Measurements from ENCODE around the gene UGT2A3. TPM values are rescaled to one million over a fixed set of nuclear protein-coding genes. Genes with fewer than 3 reads are reported as not detected.

UGT2A3 gene
- total RNA-seq: not detected in 2 replicates

GRCh38 chr4:68951078-68951805 lies at the start of gene UGT2A3:
TSS of gene UGT2A3 (minus strand) at chr4:68951804. CDS start at chr4:68951760, 44 bp downstream.

Small RNA genes lying within 50 kb of the gene (small RNA-seq; reads per million reads assigned to genes)
- gene AC021146.3 (not detected), gene AC021146.6 (not detected)

Other genes starting within 250 kb of the UGT2A3 start
- not detected in 2 replicates for gene UGT2B10, start 135.8 kb downstream of the UGT2A3 start, total RNA-seq
- gene UGT2B7, start 144.7 kb upstream of the UGT2A3 start, total RNA-seq: 0.36 TPM in 1 of 2 replicates, not detected in the other

Data from hair follicle dermal papilla cell (primary cell).